RWPE1 (cell line): Measurements from ENCODE around the gene FLYWCH1.

Source experiments
- CTCF ChIA-PET: fragments of 350-600 bp; sonication (Branson Sonifier 250); formaldehyde crosslinking; extraction: SDS; loops from one replicate; lab custom pipeline; 2021; lab: Yijun Ruan, JAX
- POLR2A ChIA-PET: fragments of 400-600 bp; formaldehyde crosslinking; extraction: SDS; loops from one replicate; lab custom pipeline; 2020; ENCODE audit warnings: antibody characterized with exemption; ENCODE audit not compliant: low non-redundant PET; lab: Yijun Ruan, JAX
- DNase-seq: peaks from one replicate; pipeline ENCODE4 v3.0.0; 2012; ENCODE audit warnings: low spot score
- H3K27ac ChIP-seq: fragments of 450-650 bp; 2 replicates; pipeline ENCODE4 v1.5.1; 2017
- CTCF ChIP-seq: fragments of 450-650 bp; conservative IDR thresholded peaks from 2 replicates; pipeline ENCODE4 v1.5.1; 2017; ENCODE audit warnings: low read depth, mild to moderate bottlenecking

Gene FLYWCH1

GRCh38 chr16:2956579-2956956, 44.8 kb downstream of the FLYWCH1 start:
- ChIA-PET POLR2A (no interaction called here), CTCF (interaction anchor here (1.0 kb wide), 1 partner anchor 9 kb away, joined by 4 read pairs; no protein-coding TSS in a partner anchor)
- no peak overlapping the region for H3K27ac ChIP-seq
- no peak for TF ChIP-seq CTCF
- DNase-seq = no peak

GRCh38 chr16:2959206-2959605, 47.5 kb downstream of the FLYWCH1 start:
- CTCF ChIA-PET = interaction anchor here (0.7 kb wide), 1 partner anchor 33 kb away, joined by 3 read pairs; no protein-coding TSS in a partner anchor
- TF ChIP-seq CTCF = no peak
- no peak overlapping the region for H3K27ac ChIP-seq
- DNase-seq = no peak
- POLR2A ChIA-PET = interaction anchor here (0.6 kb wide), 1 partner anchor 14 kb away, joined by 5 read pairs; no protein-coding TSS in a partner anchor

DNA sequence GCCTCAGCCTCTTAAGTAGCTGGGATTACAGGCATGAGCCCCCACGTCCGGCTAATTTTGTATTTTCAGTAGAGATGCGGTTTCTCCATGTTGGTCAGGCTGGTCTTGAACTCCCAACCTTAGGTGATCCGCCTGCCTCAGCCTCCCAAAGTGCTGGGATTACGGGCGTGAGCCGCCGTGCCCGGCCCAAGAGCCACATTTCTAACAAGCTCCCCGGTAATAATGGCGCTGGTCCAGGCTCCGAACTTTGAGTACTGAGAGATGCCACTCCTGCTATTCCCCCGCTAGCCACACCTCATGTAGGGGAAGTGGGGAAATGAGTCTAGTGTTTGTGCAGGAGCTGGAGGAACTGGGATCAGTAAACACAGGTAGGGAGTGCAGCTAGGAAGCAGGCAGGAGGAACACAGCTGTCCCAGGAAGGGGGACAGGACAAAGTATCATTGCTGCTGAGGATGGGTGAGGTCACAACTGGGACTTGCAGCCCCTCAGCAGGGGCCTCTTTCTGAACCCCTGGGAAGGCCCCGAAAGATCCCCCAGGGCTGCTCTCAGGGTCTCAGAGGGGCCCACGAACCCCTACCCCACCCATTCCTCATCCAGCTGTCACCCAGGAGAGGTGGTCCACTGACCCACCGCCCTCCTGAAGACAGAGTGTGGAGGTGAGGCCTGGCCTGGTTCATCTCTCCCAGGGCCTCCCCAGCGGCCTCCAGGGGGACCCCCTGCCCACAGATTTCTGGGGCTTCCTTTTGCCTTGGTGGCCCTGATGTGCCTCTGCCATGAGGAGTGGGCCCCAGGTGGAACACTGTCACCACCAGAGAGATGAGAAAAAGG, 48.7 kb downstream of the FLYWCH1 start:
- POLR2A ChIA-PET = no interaction called here
- no peak overlapping the region for H3K27ac ChIP-seq
- no peak for DNase-seq

DNA sequence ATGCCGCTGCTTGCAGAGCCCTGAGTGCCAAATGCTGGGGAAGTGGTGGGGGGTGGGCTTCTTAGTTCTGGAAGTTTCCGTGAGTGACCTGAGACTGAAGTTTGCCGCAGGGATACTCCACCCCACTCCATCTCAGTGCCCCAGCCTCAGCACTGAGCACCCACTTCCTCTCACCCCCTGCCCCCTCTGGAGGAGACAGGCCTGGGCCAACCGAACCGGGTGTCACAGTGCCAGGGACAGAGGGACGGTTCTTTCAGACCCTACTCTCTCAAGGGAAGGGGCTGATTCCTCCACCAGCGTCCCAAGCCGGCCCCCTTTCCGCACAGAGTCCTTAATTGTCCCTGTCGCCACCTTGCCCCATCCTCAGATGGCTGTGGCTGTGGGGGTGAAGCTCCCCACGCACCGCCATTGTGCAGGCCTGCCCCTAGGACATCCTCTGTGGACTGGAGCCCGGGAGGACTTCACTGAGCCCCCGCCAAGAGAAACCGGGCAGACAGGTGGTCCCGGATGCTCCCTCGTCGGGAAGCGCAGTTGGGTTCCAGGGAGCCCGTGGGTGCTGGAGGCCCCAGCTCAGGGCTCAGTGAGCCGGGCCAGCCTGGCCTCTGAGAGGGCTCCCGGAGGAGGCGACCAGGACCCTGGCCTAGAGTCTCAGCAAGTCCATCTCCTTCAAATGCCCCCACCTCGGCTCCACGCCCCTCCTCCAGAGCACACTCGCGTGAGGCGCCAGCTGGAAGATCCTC, 50.8 kb downstream of the FLYWCH1 start:
- no peak for TF ChIP-seq CTCF

More for the DNA sequence above, 48.7 kb downstream of the FLYWCH1 start:
- no peak for TF ChIP-seq CTCF
- CTCF ChIA-PET = interaction anchor here (0.7 kb wide), 1 partner anchor 76 kb away, joined by 3 read pairs; no protein-coding TSS in a partner anchor

DNA sequence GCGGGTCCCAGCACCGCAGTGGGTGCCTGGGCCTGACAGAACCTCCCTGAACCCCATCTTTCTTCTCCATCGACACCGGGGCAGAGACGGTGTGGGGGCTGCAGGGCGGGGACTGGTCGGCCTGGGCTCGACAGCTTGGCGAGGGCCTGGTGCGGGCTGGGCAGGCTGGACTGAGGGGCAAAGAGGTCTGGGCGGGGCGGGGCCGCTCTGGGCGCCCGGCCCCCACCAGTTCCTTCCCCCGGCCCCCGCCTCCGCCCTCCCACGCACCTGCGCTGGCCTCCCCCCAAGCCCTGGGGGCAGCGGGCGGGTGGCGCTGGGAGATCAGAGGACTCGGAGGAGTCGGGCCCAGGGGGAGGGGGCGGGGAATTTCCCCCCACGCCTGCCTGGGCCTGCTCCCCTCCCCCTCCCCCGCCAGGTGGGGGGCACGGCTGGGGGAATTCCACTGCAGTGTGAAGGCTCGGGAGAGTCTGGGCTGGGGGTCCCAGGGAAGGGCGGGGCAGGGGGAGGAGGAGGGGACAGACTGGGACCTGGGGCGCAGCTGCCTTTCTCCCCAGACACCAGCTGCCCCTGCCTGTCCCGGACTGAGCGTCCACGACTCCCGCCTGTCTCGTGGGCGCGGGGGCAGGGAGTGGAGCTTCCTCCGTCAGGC, 51.5 kb downstream of the FLYWCH1 start:
- TF ChIP-seq CTCF = no peak
- peak overlapping the region; percentile 66 for H3K27ac ChIP-seq
- no peak for DNase-seq
- ChIA-PET CTCF (interaction anchor here (0.6 to 0.7 kb wide), 2 partner anchors 22 to 125 kb away, joined by 3 to 6 read pairs; no protein-coding TSS in a partner anchor), POLR2A (no interaction called here)

More for the DNA sequence above, 50.8 kb downstream of the FLYWCH1 start:
- peak overlapping the region; percentile 66 for H3K27ac ChIP-seq
- DNase-seq = no peak
- ChIA-PET POLR2A (interaction anchor here (0.7 kb wide), 1 partner anchor 1309 kb away, joined by 3 read pairs; no protein-coding TSS in a partner anchor), CTCF (interaction anchor here (0.6 to 0.8 kb wide), 7 partner anchors 15 to 1192 kb away, joined by 3 to 4 read pairs (median 3); no protein-coding TSS in a partner anchor)
